H9 (cell line): ENCODE data around the gene INSYN2A. TPM values are rescaled to one million over a fixed set of nuclear protein-coding genes. Genes with fewer than 3 reads are reported as not detected.

Source experiments
- DNase-seq: peaks from one replicate; pipeline ENCODE4 v3.0.0-alpha.2; 2017
- H2AFZ ChIP-seq: one replicate; pipeline ENCODE4 v1.6.1; 2013; ENCODE audit warnings: mild to moderate bottlenecking, low read length, control low read depth, moderate library complexity
- H2AK5ac ChIP-seq: 2 replicates; pipeline ENCODE4 v1.6.1; 2013; ENCODE audit warnings: low read length, control low read depth, mixed read lengths; ENCODE audit not compliant: insufficient read length
- H2BK120ac ChIP-seq: one replicate; pipeline ENCODE4 v1.6.1; 2013; ENCODE audit warnings: low read depth, mild to moderate bottlenecking, low read length, control low read depth, inconsistent platforms; ENCODE audit not compliant: poor library complexity, severe bottlenecking
- H2BK12ac ChIP-seq: 2 replicates; pipeline ENCODE4 v1.6.1; 2013; ENCODE audit warnings: low read length, control low read depth, mixed read lengths, low read depth; ENCODE audit not compliant: insufficient read length
- H2BK15ac ChIP-seq: 2 replicates; pipeline ENCODE4 v1.6.1; 2013; ENCODE audit warnings: low read depth, low read length, control low read depth
- H2BK20ac ChIP-seq: one replicate; pipeline ENCODE4 v1.6.1; 2013; ENCODE audit warnings: low read depth, mild to moderate bottlenecking, low read length, control low read depth, inconsistent platforms; ENCODE audit not compliant: poor library complexity, severe bottlenecking
- H2BK5ac ChIP-seq: 2 replicates; pipeline ENCODE4 v1.6.1; 2013; ENCODE audit warnings: low read length, control low read depth, mixed read lengths; ENCODE audit not compliant: insufficient read length
- H3K14ac ChIP-seq: 2 replicates; pipeline ENCODE4 v1.6.1; 2013; ENCODE audit warnings: low read length, control low read depth; ENCODE audit not compliant: insufficient read depth
- H3K18ac ChIP-seq: 2 replicates; pipeline ENCODE4 v1.6.1; 2013; ENCODE audit warnings: low read depth, mild to moderate bottlenecking, mixed read lengths, low read length, control low read depth; ENCODE audit not compliant: insufficient read length
- H3K23ac ChIP-seq: 2 replicates; pipeline ENCODE4 v1.6.1; 2013; ENCODE audit warnings: low read length, control low read depth, mixed read lengths, low read depth; ENCODE audit not compliant: insufficient read length
- H3K23me2 ChIP-seq: 2 replicates; pipeline ENCODE4 v1.6.1; 2013; ENCODE audit warnings: low read depth, mild to moderate bottlenecking, mixed read lengths, low read length, control low read depth; ENCODE audit not compliant: insufficient read length, poor library complexity, severe bottlenecking
- H3K27ac ChIP-seq: 2 replicates; pipeline ENCODE4 v1.5.1; 2013; ENCODE audit warnings: low read length, control low read depth, mixed read lengths, low read depth; ENCODE audit not compliant: insufficient read length
- H3K27me3 ChIP-seq: 2 replicates; pipeline ENCODE4 v1.6.1; 2013; ENCODE audit warnings: low read length, control low read depth, inconsistent platforms; ENCODE audit not compliant: insufficient read depth
- H3K4ac ChIP-seq: 2 replicates; pipeline ENCODE4 v1.6.1; 2013; ENCODE audit warnings: low read depth, mild to moderate bottlenecking, control low read depth, inconsistent platforms, low read length, moderate library complexity
- H3K4me1 ChIP-seq: 2 replicates; pipeline ENCODE4 v1.6.1; 2013; ENCODE audit warnings: low read length, control low read depth, inconsistent platforms; ENCODE audit not compliant: insufficient read depth
- H3K4me2 ChIP-seq: 2 replicates; pipeline ENCODE4 v1.6.1; 2013; ENCODE audit warnings: low read length, control low read depth, mixed read lengths; ENCODE audit not compliant: insufficient read length, insufficient read depth
- H3K56ac ChIP-seq: 2 replicates; pipeline ENCODE4 v1.6.1; 2013; ENCODE audit warnings: low read depth, mild to moderate bottlenecking, mixed read lengths, low read length, control low read depth; ENCODE audit not compliant: insufficient read length
- H3K79me1 ChIP-seq: 2 replicates; pipeline ENCODE4 v1.6.1; 2013; ENCODE audit warnings: low read depth, mild to moderate bottlenecking, moderate library complexity, low read length, control low read depth, inconsistent platforms; ENCODE audit not compliant: insufficient read depth, poor library complexity, severe bottlenecking
- H3K79me2 ChIP-seq: 2 replicates; pipeline ENCODE4 v1.6.1; 2013; ENCODE audit warnings: low read length, control low read depth, inconsistent platforms; ENCODE audit not compliant: insufficient read depth
- H3K9ac ChIP-seq: 2 replicates; pipeline ENCODE4 v1.6.1; 2013; ENCODE audit warnings: low read length, control low read depth, mixed read lengths; ENCODE audit not compliant: insufficient read length; ENCODE audit errors: extremely low read depth
- H3K9me3 ChIP-seq: one replicate; pipeline ENCODE4 v1.6.1; 2013; ENCODE audit warnings: low read depth, low read length, inconsistent platforms; ENCODE audit not compliant: control insufficient read depth
- H3T11ph ChIP-seq: one replicate; pipeline ENCODE4 v1.6.1; 2013; ENCODE audit warnings: mild to moderate bottlenecking, low read length, control low read depth, inconsistent platforms
- H4K20me1 ChIP-seq: one replicate; pipeline ENCODE4 v1.6.1; 2013; ENCODE audit not compliant: control insufficient read depth, insufficient read length, insufficient read depth
- H4K5ac ChIP-seq: 2 replicates; pipeline ENCODE4 v1.6.1; 2013; ENCODE audit warnings: low read depth, mild to moderate bottlenecking, mixed read lengths, low read length, control low read depth; ENCODE audit not compliant: insufficient read length
- H4K8ac ChIP-seq: replicated peaks from 2 replicates; pipeline ENCODE4 v1.6.1; 2013; ENCODE audit warnings: low read length, control low read depth, mixed read lengths, low read depth; ENCODE audit not compliant: insufficient read length
- H4K91ac ChIP-seq: 2 replicates; pipeline ENCODE4 v1.6.1; 2013; ENCODE audit warnings: low read depth, mild to moderate bottlenecking, moderate library complexity, mixed read lengths, low read length, control low read depth; ENCODE audit not compliant: insufficient read length
- H3K27ac Mint-ChIP-seq, 3 experiments: 2 replicates in 2 of 3; 3 replicates in 1 of 3; pipeline ENCODE4 v1.8.0; 2020 to 2021; ENCODE audit warnings: mixed read lengths in 3 of 3, mild to moderate bottlenecking in 1 of 3, moderate library complexity in 1 of 3
- H3K27me3 Mint-ChIP-seq: 2 replicates; pipeline ENCODE4 v1.8.0; 2021; ENCODE audit warnings: low read depth, mild to moderate bottlenecking, moderate library complexity, mixed read lengths
- H3K36me3 Mint-ChIP-seq, 3 experiments: 2 replicates in 2 of 3; 3 replicates in 1 of 3; pipeline ENCODE4 v1.8.0; 2020 to 2021; ENCODE audit warnings: low read depth in 3 of 3, mixed read lengths in 3 of 3; ENCODE audit not compliant: insufficient read depth in 1 of 3
- H3K4me1 Mint-ChIP-seq, 2 experiments: 2 replicates each; pipeline ENCODE4 v1.8.0; 2020; ENCODE audit warnings: mixed read lengths in 2 of 2
- H3K4me3 Mint-ChIP-seq, 2 experiments: 2 replicates in 1 of 2; 3 replicates in 1 of 2; pipeline ENCODE4 v1.8.0; 2020 to 2021; ENCODE audit warnings: mild to moderate bottlenecking in 2 of 2, mixed read lengths in 2 of 2, moderate library complexity in 1 of 2
- H3K9me3 Mint-ChIP-seq, 2 experiments: 2 replicates in 1 of 2; 3 replicates in 1 of 2; pipeline ENCODE4 v1.8.0; 2020; ENCODE audit warnings: mild to moderate bottlenecking in 2 of 2, mixed read lengths in 2 of 2, moderate library complexity in 1 of 2
- CTCF ChIP-seq: fragments of 200-600 bp; sonication (generic); conservative IDR thresholded peaks from 3 replicates; pipeline ENCODE4 v1.8.0; 2021; ENCODE audit warnings: antibody characterized with exemption, mild to moderate bottlenecking
- WGBS: extraction: QIAGEN DNeasy Blood & Tissue Kit; methylation state at CpG from one replicate; pipeline ENCODE4 v1.1.7; 2013; ENCODE audit warnings: missing lambda C conversion rate, low lambda C conversion rate, mixed read lengths; ENCODE audit not compliant: insufficient read length; ENCODE audit errors: extremely low coverage; 5-methylcytosine and 5-hydroxymethylcytosine counted together
- total RNA-seq: library from RNA; stranded (reverse); gene quantifications from 2 replicates; pipeline ENCODE4 v1.2.1, GENCODE V29; 2021

The INSYN2A gene
- total RNA-seq, 1 experiment from 2014 or later: 0.09 TPM

GRCh38 chr10:127197154-127197432, 702 bp upstream of the INSYN2A start:
- Histone ChIP-seq H2BK5ac (no peak overlapping the region), H2BK20ac (no peak overlapping the region), H3K27ac (no peak overlapping the region), H4K5ac (no peak overlapping the region), H2AFZ (no peak overlapping the region), H3K79me1 (no peaks in the 10 kb centered on the region), H4K20me1 (peaks cover 3% of the 10 kb centered on the region), H3K4me2 (peak overlapping the region; percentile 55), H3K79me2 (no peaks in the 10 kb centered on the region), H2BK12ac (no peak overlapping the region), H4K91ac (no peak overlapping the region), H3K9ac (no peak overlapping the region), H4K8ac (no peak overlapping the region), H3K14ac (no peak overlapping the region), H2AK5ac (no peak overlapping the region), H3K9me3 (no peaks in the 10 kb centered on the region), H3K27me3 (peaks cover 3% of the 10 kb centered on the region; the same call in 1 of the 2 replicates), H3K23me2 (peaks cover 18% of the 10 kb centered on the region), H2BK120ac (no peak overlapping the region), H3K56ac (no peak overlapping the region), H3K23ac (no peak overlapping the region), H3K4ac (no peak overlapping the region), H3T11ph (no peak overlapping the region), H3K4me1 (peaks cover 2% of the 10 kb centered on the region; the same call in 1 of the 2 replicates), H2BK15ac (no peak overlapping the region), H3K18ac (no peak overlapping the region)
- no peaks in the 10 kb centered on the region for H3K9me3 Mint-ChIP-seq
- peak overlapping the region; percentile 69 to 86 for H3K4me3 Mint-ChIP-seq
- H3K4me1 Mint-ChIP-seq: peaks cover 13 to 22% of the 10 kb centered on the region in 2 experiments
- peaks cover 40% of the 10 kb centered on the region for H3K27me3 Mint-ChIP-seq
- no peak overlapping the region for H3K27ac Mint-ChIP-seq
- no peak for DNase-seq
- no peaks in the 10 kb centered on the region for H3K36me3 Mint-ChIP-seq
- no peak for TF ChIP-seq CTCF
- no CpG with 5 or more reads among the region's 5 CpGs for WGBS
